ENCODE data around the gene HEPN1.
A peak's percentile ranks its signal among the peaks of the same experiment; 100 is the strongest.

Gene HEPN1

DNA sequence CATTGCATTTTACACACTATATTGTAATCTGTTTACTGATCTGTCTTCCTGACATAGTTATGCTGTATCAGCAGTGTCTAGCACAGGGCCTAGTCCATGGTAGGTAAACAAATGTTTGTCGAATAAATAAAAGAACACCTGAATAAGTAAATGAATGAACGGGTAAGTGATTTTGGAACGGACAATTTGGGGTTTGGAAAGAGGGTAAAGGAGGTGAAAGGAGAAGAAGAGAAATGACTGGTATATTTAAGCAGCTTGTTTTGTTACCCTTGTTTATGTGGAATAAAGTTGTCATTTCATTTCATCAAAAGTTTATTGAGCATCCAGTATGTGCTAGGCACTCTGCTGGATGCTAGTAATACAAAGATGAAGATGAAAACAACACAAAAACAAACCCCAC, at the start of gene HEPN1:
Gene HEPN1 (plus strand): TSS at position 301 of the 400 bp plus-strand sequence.
- no peak for DNase-seq

DNA sequence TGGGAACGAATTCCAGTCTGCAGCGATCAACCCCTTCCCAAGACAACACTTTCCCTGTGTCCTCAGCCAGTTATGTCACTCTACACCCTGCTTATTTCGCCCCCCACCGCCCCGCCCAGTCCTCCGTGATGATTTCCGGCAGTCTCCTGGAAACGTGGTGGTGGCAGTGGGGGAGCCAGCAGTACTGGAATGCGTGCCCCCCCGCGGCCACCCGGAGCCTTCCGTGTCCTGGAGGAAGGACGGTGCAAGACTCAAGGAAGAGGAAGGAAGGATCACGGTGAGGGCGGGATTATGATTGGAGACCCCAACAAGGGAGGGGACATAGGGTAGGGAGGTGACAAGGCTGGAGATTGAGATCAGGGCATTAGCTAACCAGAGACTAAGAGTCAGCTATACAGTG, 49.7 kb upstream of the HEPN1 start:
- no peak for DNase-seq

DNA sequence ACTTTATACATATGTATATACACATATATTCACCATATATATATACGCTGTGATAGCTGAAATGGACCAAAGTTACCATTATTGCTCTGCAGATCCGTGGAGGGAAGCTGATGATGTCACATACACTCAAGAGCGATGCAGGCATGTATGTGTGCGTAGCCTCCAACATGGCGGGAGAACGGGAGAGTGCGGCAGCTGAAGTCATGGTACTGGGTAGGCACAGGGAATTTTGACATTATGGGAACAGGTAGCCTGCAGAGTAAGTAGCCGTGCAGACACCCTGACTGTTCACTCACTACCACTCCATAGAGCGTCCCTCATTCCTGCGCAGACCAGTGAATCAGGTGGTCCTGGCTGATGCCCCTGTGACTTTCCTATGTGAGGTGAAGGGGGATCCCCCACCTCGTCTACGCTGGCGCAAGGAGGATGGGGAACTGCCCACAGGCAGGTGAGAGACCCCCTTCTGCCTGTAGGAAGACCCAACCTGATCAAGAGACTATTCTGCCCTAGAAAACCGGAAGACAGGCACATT, 49.1 kb upstream of the HEPN1 start:
- no peak for DNase-seq

DNA sequence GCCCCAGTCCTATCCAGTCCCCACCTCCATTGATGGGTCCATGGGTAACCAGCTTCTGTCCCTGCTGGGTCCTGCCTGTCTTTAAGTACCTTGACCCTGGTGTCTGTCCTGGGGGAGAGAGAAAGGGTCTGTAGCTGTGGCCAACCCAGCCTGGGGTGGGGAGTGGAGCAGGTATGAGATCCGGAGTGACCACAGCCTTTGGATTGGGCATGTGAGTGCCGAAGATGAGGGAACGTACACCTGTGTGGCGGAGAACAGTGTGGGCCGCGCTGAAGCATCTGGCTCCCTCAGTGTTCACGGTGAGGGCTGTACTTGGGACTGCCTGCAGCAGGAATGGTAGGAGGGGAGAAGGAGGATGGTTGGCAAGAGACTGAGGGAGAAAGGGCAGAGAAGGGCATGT, 48.6 kb upstream of the HEPN1 start:
- DNase-seq = no peak

DNA sequence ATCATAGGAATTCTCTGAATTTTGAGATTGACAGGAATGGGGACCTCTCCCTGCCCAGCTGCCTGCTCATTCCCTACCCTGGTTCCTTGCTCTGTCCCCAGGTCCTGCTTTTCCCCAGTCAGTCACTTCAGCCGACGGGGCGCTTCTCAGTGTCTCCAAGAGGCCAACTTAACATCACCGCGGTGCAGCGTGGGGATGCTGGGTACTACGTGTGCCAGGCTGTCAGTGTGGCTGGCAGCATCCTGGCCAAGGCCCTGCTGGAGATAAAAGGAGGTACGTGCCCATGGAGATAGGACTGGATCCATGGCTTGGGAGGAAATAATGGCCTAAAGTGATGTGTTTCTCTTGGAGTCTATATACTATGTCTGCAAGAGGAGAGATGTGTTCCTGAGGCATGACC, 46.8 kb upstream of the HEPN1 start:
- no peak for DNase-seq

DNA sequence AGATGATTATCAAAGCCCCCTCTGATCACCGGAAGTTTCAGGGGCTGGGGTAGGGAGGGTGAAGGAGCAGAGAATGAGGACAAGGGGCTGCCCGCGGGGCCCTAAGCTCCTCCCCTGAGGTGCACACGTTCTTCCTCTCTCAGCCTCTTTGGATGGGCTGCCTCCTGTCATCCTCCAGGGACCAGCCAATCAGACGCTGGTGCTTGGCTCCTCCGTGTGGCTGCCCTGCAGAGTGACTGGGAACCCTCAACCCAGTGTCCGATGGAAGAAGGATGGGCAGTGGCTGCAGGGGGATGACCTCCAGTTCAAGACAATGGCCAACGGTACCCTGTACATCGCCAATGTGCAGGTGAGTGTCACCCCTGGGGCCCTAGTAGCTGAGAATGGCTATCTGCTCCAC, 46.3 kb upstream of the HEPN1 start:
- no peak for DNase-seq

DNA sequence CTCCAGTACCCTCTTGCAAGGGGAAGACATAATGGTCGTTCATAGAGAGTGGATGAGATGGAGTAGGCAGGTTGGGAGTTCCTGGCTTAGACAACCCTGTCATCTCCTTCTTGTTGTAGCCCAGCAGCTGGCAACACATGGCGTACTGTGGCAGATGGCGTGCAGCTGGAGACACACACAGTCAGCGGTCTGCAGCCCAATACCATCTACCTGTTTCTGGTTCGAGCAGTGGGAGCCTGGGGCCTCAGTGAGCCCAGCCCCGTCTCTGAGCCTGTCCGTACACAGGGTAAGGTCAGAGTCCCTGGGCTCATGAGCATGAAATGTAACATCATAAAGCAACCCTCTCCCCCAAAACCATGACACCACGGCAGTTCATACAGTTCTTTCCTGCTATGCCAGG, 45.1 kb upstream of the HEPN1 start:
- DNase-seq = no peak

DNA sequence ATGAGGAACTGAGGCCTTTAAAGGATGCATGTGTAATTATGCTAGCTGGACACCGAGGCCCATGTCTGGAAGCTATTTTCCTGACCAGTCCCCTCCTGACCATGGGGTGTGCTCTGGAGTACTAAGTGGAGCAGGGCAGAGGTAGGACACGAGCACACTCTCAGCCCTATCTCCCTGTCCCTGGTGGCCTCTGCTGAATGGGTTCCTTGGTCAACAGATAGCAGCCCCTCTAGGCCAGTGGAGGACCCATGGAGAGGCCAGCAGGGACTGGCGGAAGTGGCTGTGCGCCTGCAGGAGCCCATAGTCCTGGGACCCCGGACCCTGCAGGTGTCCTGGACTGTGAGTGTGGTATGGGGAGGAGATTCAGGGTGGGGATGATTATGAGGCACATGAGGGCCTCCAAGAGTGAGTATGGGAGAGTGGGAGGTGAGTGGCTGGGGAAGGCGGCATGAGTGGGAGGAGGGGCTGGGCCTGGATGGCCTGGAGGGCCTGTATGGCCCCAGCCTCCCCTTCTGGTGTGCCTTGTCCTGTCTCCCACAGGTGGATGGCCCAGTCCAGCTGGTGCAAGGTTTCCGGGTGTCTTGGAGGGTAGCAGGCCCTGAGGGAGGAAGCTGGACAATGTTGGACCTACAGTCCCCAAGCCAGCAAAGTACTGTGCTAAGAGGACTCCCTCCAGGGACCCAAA, 44.3 kb upstream of the HEPN1 start:
- no peak for DNase-seq

DNA sequence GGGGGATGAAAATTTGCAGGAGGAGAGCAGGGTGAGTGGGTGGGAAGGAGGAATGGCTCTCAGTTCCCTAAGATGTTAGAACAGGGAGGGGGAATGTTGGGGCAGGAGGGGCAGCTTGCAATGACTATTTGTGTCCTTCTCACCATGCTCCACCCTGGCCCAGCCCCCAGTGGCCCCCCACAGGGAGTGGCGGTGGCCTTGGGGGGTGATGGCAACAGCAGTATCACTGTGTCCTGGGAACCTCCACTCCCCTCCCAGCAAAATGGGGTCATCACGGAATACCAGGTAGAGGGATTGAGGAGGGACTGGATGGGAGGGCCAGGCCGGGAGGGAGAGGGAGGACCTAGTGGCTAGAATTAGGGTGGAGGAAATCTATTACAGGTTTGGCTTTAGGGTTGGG, 43.6 kb upstream of the HEPN1 start:
- DNase-seq = no peak

DNA sequence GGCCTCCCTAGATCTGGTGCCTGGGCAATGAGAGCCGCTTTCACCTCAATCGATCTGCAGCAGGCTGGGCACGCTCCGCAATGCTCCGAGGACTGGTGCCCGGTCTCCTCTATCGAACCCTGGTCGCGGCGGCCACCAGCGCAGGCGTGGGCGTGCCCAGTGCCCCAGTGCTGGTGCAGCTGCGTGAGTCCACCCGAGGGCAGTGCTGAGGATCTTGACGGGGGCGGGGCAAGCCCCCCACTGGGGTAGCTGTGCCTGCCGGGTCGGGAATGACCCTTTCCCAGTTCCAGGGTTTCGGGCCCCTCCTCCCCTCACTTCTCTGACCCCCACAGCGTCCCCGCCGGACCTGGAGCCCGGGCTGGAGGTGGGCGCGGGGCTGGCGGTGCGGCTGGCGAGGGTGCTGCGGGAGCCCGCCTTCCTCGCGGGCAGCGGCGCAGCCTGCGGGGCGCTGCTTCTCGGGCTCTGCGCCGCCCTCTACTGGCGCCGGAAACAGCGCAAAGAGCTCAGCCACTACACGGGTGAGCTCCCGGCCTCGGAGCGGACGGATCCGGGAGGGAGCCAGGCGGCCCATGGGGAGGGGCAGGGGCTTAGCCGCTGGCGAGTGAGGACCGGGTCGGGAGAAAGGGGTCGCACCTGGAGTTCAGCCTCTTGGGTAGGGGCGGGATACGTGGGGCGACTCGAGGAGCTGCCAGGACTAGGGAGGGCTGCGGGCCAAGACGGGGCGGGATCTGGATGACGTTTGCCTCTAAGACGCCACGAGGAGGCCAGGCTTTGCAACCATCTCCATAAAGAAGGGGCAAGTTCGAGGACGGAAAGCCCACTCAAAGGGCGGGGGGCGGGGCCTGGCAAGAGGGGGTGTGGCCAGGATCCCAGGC, 42.9 kb upstream of the HEPN1 start:
- peak; percentile 76 for DNase-seq

DNA sequence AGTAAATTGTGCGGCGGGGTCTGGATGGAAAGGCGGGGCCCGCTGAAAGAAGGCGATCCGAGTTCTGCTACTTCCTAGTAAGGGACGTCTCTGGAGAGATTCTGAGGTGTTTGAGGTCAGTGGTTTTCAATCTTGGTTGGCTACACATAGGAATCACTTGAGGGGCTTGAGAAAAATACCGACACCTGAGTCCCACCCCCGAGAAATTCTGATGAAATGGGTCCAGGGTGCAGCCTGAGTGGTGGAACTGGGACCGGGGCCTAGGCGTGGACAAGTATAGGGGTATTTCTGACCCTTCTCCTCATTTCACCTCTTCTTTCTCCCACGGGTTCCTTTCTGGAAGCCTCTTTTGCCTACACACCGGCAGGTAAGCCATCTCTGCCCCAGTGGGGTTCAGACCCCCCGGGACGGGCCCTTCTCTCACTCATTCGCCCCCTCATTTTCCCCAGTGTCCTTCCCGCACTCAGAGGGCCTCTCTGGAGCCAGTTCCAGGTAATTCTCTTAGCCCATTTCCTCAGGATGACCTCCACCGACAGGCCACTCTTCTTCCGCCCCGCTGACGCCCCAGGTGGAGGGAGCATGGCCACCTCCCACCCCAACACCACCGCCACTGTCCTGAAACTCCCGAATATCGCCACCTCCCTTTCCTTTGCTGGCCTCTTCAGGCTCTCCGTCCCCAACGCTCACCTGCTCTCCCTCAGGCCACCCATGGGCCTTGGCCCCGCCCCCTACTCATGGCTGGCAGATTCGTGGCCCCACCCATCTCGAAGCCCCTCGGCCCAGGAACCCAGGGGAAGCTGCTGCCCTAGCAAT, 42.0 kb upstream of the HEPN1 start:
- DNase-seq = no peak

DNA sequence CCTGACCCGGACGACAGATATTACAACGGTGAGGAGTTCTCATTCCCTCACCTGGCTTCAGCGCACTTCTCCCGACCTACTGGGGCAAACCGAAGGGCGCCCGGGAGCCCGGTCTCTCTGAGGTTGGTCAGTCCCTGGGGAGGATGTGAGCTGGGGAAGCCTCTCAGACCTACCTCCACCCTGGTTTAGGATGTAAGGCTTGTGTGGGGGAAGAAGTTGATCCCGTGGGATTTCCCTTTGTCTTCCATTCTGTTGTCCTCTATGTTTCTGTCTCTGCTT, 41.5 kb upstream of the HEPN1 start:
- DNase-seq = no peak

DNA sequence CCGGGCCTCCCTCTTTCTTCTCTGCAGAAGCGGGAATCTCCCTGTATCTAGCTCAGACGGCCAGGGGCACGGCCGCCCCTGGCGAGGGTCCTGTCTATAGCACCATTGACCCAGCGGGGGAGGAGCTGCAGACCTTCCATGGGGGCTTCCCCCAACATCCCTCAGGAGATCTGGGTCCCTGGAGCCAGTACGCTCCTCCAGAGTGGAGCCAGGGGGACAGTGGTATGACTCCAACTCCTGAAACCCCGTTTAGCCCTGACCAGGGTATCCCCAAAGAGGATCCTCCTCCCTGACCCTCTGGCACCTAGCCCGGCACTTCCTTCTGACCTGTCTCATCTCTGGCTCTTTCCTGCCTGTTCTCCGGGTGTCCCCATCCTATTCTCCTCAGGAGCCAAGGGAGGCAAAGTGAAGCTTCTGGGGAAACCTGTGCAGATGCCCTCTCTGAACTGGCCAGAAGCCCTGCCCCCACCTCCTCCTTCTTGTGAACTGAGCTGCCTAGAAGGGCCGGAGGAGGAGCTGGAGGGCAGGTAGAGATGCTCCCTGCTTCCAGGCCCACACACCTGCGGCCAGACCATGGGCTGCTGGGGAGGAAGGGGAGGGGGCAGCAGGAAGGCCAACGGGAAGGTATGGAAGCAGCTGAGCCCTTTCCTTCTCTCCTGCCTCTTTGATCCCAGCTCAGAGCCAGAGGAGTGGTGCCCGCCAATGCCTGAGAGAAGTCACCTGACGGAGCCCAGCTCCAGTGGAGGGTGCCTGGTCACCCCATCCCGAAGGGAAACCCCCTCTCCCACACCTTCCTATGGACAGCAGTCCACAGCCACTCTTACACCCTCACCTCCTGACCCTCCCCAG, 40.9 kb upstream of the HEPN1 start:
- DNase-seq = no peak

DNA sequence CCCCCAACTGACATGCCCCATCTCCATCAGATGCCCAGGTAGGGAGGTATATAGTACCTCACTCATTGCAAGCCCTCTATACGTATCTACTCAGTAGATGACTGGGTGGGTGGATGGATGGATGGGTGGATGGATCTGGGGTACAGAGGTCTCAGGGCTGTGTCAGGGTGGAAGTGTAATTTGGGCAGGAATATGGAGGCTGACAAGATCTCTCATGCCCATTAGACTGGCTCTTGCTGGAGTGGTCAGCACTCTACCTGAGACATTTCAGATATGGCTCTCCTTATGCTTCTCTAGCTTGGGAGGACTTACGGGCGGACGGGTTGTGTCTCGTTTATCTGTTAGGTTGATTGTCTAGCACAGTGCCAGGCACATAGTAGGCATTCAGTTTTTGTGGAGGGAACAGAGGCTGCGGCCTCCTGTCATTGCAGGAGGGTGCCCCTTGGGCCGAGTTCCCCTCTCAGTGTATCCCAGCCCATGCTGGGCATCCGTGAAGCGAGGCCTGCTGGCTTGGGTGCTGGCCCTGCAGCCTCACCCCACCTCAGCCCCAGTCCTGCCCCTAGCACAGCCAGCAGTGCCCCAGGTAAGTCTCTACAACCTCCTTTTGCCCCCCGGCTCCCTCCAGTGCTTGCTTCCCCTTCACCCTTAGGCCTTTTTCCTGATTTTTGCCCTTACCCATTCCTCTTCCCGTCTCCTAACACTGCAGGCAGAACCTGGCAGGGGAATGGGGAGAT, 40.1 kb upstream of the HEPN1 start:
- DNase-seq = no peak

DNA sequence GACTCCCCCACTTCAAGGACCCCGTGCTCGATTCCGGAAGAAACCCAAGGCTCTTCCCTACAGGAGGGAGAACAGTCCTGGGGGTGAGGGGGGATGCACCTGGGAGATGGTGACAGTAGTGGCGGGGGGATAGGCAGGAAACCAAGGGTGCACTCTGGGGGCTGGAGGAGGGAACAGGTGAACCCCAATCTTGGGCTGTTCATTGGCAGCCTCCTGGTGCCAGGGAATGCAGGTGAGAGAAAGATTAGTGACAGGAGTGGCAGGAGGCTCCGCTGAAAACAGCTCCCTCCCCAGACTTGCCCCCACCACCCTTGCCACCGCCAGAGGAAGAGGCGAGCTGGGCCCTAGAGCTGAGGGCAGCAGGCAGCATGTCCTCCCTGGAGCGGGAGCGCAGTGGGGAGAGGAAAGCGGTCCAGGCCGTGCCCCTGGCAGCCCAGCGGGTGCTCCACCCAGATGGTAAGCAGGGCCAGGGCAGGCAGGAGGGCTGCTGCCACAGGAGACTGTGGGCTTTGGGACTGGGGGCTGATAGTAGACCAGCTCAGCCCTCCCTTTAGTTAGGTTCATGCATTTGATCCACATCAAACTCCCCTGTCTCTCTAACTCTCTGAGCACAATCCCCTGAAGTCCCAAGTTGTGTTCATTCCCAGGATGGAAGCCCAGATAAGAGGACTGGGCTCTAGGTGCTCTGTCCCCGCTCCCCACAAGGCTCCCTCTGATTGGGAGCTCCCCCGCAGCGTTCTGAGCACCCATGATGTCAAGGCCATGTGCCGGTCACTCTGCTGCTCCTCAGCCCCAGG, 39.4 kb upstream of the HEPN1 start:
- no peak for DNase-seq

DNA sequence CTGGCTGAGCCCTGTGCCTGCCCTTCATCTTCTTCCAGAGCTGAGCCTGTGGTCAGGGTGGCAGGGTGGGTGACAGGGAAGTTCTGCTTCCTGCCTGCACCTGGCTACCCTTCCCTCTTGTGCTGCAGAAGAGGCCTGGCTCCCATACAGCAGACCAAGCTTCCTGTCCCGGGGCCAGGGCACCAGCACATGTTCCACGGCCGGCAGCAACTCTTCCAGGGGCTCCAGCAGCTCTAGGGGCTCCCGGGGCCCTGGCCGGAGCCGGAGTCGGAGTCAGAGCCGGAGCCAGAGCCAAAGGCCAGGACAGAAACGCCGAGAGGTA, 38.8 kb upstream of the HEPN1 start:
- no peak for DNase-seq

DNA sequence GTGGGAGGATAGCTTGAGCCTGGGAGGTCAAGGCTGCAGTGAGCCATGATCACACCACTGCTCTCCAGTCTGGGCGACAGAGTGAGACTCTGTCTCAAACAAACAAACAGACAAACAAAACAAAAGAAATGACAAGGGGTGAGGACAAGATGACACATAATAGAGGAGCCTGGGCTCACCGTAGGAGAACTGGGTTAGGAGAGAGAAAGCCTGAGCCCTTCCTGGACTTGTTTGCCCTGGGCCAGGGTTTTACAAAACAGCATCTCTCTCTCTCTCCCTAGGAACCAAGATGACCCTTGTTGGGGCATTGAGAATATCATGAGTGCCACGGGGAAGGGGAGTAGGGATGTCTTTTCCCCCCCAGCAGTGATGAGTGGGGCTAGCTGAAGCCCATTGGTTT, 38.1 kb upstream of the HEPN1 start:
- DNase-seq = no peak

DNA sequence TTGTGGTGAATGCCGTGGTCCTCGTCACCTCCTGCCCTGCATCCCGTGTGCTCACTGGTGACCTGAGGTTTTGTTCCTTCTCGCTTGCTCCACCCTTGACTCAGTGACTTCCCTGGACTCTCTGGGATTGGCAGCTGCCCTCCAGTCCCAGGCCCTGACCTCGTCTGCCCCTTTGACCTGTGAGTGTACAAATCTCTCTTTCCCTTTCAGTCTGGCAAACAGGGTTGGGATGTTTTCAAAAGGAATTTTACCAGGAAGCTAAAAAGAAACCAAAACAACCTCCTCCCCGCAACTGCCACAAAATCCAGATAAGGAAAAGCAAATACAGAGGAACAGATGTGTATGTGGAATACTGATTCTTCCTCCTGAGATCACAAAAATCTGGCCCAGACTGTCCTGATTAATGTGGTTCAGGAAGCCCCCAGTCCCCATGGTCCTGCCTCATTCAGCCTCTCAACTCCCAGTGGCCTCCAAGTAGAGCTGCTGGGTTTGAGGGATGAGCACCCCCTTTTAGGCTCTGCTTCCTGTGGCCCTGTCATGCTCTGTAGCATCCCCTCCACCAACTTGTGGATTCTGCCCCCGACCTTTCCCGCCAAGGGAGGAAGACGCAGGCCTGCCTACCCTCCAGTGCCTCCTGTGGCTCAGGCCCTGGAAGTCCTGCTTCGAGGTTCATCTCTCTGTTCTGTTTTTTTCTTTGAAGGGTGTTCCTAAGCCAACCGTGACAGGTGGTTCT, 36.5 kb upstream of the HEPN1 start:
- no peak for DNase-seq

DNA sequence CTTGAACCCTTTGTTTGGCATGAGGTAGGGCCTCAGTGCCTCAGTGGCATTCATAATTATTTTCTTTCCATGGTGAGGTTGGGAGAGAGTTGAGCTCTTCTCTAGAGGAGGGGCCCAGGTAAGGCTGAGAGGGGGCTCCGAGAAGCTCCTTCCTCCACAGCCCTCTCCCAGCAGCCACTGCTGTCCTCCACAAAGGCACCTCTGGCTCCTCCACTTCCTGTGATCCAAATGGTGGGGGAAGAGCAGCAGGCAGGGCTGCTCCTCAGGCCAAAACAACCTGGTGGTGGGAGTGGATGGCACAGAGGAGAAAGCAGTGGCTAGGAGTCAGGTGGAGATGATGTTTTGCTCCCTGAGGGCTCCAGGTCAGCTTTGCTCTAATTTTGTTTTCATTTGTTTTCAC, 34.7 kb upstream of the HEPN1 start:
- DNase-seq = no peak

DNA sequence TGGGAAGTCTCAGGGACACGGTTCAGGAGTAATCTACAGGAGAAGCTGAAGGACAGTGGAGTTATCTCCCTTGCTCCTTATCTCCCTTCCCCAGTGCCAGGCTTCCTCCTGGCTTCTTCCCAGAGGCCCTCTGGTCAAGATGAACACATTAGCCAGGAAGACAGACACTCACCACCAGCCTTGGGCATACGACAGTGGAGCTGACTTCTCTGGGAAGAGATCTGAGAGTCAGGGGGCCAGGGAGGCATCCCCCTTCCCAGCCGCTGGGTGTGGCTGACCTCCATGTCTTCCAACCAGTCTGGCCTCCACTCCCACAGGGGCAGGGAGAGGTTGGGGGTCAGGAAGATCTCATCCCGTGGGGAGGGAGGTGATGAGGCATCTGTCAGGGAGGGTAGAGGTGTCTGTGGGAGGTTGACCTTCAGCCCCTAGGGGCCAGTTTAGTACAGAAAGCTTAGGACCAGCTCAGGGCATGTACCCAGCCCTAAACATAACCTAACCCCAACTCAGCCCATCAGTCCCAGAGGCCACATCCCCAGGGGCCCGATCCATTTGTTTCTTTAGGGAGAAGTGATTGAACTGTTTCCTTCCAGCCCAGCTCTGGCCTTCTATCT, 34.1 kb upstream of the HEPN1 start:
- DNase-seq = no peak

Measured in stimulated activated CD4-positive, alpha-beta T cell treated with anti-CD3 and anti-CD28 coated beads, Interleukin-12 subunit alpha, Interleukin-12 subunit beta, amount 100 ng/mL, for 4 hours (primary cell).